Measurements from ENCODE around the gene JPT2.

The JPT2 gene

GRCh38 chr16:1639860-1640259 lies 38.2 kb upstream of the JPT2 start:
- no peak overlapping the region for H2AK5ac ChIP-seq (ENCODE audit: low read length)
- H4K5ac ChIP-seq (ENCODE audit: low read length): no peak overlapping the region
- no peaks in the 10 kb centered on the region for H3K79me2 ChIP-seq (ENCODE audit: control insufficient read depth, insufficient read depth, low read length)
- no peak overlapping the region for H2BK5ac ChIP-seq (ENCODE audit: low read length)
- H3K4me2 ChIP-seq (ENCODE audit: low read length): no peak overlapping the region
- no peaks in the 10 kb centered on the region for H3K4me1 ChIP-seq (ENCODE audit: control insufficient read depth, low read depth, low read length)
- no peak overlapping the region for H3K9ac ChIP-seq (ENCODE audit: low read length)
- H2BK15ac ChIP-seq (replicated peaks; ENCODE audit: low read depth): no peak overlapping the region
- H3K18ac ChIP-seq (ENCODE audit: low read length): no peak overlapping the region
- H3K56ac ChIP-seq (ENCODE audit: low read length): no peak overlapping the region
- no peak overlapping the region for H4K8ac ChIP-seq (ENCODE audit: low read depth, low read length)
- no peak overlapping the region for H3K4me3 ChIP-seq (ENCODE audit: low read length)
- DNase-seq: no peak
- H3K27me3 ChIP-seq (ENCODE audit: insufficient read depth, low read length, poor library complexity): no peaks in the 10 kb centered on the region
- peaks cover 7% of the 10 kb centered on the region for H3K36me3 ChIP-seq (ENCODE audit: control insufficient read depth, insufficient read depth, low read length)
- no peak overlapping the region for H3K27ac ChIP-seq (ENCODE audit: low read depth, low read length)
- H2BK120ac ChIP-seq (ENCODE audit: low read depth, low read length): no peak overlapping the region
- no peak overlapping the region for H3K4ac ChIP-seq (ENCODE audit: low read depth, low read length)
- H3K79me1 ChIP-seq (ENCODE audit: low read length): peaks cover 6% of the 10 kb centered on the region
- no peak overlapping the region for H3K23ac ChIP-seq (ENCODE audit: low read length)
- WGBS (ENCODE audit: extremely low coverage, insufficient coverage, low lambda C conversion rate): no CpG with 5 or more reads among the region's 11 CpGs

- no peak overlapping the region for H3K23ac ChIP-seq (ENCODE audit: low read length)
- no peak overlapping the region for H3K27ac ChIP-seq (ENCODE audit: low read depth, low read length)
- no peak overlapping the region for H3K9ac ChIP-seq (ENCODE audit: low read length)
- no peaks in the 10 kb centered on the region for H3K27me3 ChIP-seq (ENCODE audit: insufficient read depth, low read length, poor library complexity)
- no peak overlapping the region for H2BK15ac ChIP-seq (replicated peaks; ENCODE audit: low read depth)
- H2BK5ac ChIP-seq (ENCODE audit: low read length): no peak overlapping the region
- H2AK5ac ChIP-seq (ENCODE audit: low read length): no peak overlapping the region
- H4K5ac ChIP-seq (ENCODE audit: low read length): no peak overlapping the region
- H3K4me2 ChIP-seq (ENCODE audit: low read length): no peak overlapping the region
- H3K4ac ChIP-seq (ENCODE audit: low read depth, low read length): no peak overlapping the region
- DNase-seq: no peak
- H3K36me3 ChIP-seq (ENCODE audit: control insufficient read depth, insufficient read depth, low read length): peaks cover 7% of the 10 kb centered on the region
- H4K8ac ChIP-seq (ENCODE audit: low read depth, low read length): no peak overlapping the region
- no peaks in the 10 kb centered on the region for H3K4me1 ChIP-seq (ENCODE audit: control insufficient read depth, low read depth, low read length)
- H3K79me2 ChIP-seq (ENCODE audit: control insufficient read depth, insufficient read depth, low read length): no peaks in the 10 kb centered on the region
- no peak overlapping the region for H3K56ac ChIP-seq (ENCODE audit: low read length)
- no CpG with 5 or more reads among the region's 20 CpGs for WGBS (ENCODE audit: extremely low coverage, insufficient coverage, low lambda C conversion rate)
- no peak overlapping the region for H3K18ac ChIP-seq (ENCODE audit: low read length)
- H2BK120ac ChIP-seq (ENCODE audit: low read depth, low read length): no peak overlapping the region
- peaks cover 2% of the 10 kb centered on the region for H3K79me1 ChIP-seq (ENCODE audit: low read length)
- no peak overlapping the region for H3K4me3 ChIP-seq (ENCODE audit: low read length)
These were observed 37.7 kb upstream of the JPT2 start for GRCh38 chr16:1640261-1640941.

GRCh38 chr16:1641261-1641660 lies 36.8 kb upstream of the JPT2 start:
- peaks cover 7% of the 10 kb centered on the region for H3K36me3 ChIP-seq (ENCODE audit: control insufficient read depth, insufficient read depth, low read length)
- no peaks in the 10 kb centered on the region for H3K79me1 ChIP-seq (ENCODE audit: low read length)
- H3K79me2 ChIP-seq (ENCODE audit: control insufficient read depth, insufficient read depth, low read length): no peaks in the 10 kb centered on the region
- no peak overlapping the region for H3K56ac ChIP-seq (ENCODE audit: low read length)
- H4K8ac ChIP-seq (ENCODE audit: low read depth, low read length): no peak overlapping the region
- no peak overlapping the region for H4K5ac ChIP-seq (ENCODE audit: low read length)
- DNase-seq: no peak
- H2BK120ac ChIP-seq (ENCODE audit: low read depth, low read length): no peak overlapping the region
- H3K18ac ChIP-seq (ENCODE audit: low read length): no peak overlapping the region
- no CpG with 5 or more reads among the region's 12 CpGs for WGBS (ENCODE audit: extremely low coverage, insufficient coverage, low lambda C conversion rate)
- H3K4me1 ChIP-seq (ENCODE audit: control insufficient read depth, low read depth, low read length): no peaks in the 10 kb centered on the region
- H2AK5ac ChIP-seq (ENCODE audit: low read length): no peak overlapping the region
- no peak overlapping the region for H3K4me2 ChIP-seq (ENCODE audit: low read length)
- H3K9ac ChIP-seq (ENCODE audit: low read length): no peak overlapping the region
- H3K4me3 ChIP-seq (ENCODE audit: low read length): no peak overlapping the region
- H2BK15ac ChIP-seq (replicated peaks; ENCODE audit: low read depth): no peak overlapping the region
- H3K27me3 ChIP-seq (ENCODE audit: insufficient read depth, low read length, poor library complexity): no peaks in the 10 kb centered on the region
- H3K4ac ChIP-seq (ENCODE audit: low read depth, low read length): no peak overlapping the region
- H3K23ac ChIP-seq (ENCODE audit: low read length): no peak overlapping the region
- no peak overlapping the region for H3K27ac ChIP-seq (ENCODE audit: low read depth, low read length)
- no peak overlapping the region for H2BK5ac ChIP-seq (ENCODE audit: low read length)

GRCh38 chr16:1642148-1642547 lies 35.9 kb upstream of the JPT2 start:
- no peak overlapping the region for H3K4ac ChIP-seq (ENCODE audit: low read depth, low read length)
- no CpG with 5 or more reads among the region's 5 CpGs for WGBS (ENCODE audit: extremely low coverage, insufficient coverage, low lambda C conversion rate)
- H2BK120ac ChIP-seq (ENCODE audit: low read depth, low read length): no peak overlapping the region
- H4K5ac ChIP-seq (ENCODE audit: low read length): no peak overlapping the region
- H3K18ac ChIP-seq (ENCODE audit: low read length): no peak overlapping the region
- no peak overlapping the region for H4K8ac ChIP-seq (ENCODE audit: low read depth, low read length)
- no peak overlapping the region for H3K9ac ChIP-seq (ENCODE audit: low read length)
- H3K23ac ChIP-seq (ENCODE audit: low read length): no peak overlapping the region
- H3K4me1 ChIP-seq (ENCODE audit: control insufficient read depth, low read depth, low read length): no peaks in the 10 kb centered on the region
- H3K4me2 ChIP-seq (ENCODE audit: low read length): no peak overlapping the region
- H2AK5ac ChIP-seq (ENCODE audit: low read length): no peak overlapping the region
- no peaks in the 10 kb centered on the region for H3K27me3 ChIP-seq (ENCODE audit: insufficient read depth, low read length, poor library complexity)
- no peak overlapping the region for H3K56ac ChIP-seq (ENCODE audit: low read length)
- no peak overlapping the region for H3K27ac ChIP-seq (ENCODE audit: low read depth, low read length)
- H2BK5ac ChIP-seq (ENCODE audit: low read length): no peak overlapping the region
- no peak overlapping the region for H3K4me3 ChIP-seq (ENCODE audit: low read length)
- DNase-seq: no peak
- no peaks in the 10 kb centered on the region for H3K79me2 ChIP-seq (ENCODE audit: control insufficient read depth, insufficient read depth, low read length)
- no peaks in the 10 kb centered on the region for H3K79me1 ChIP-seq (ENCODE audit: low read length)
- H2BK15ac ChIP-seq (replicated peaks; ENCODE audit: low read depth): no peak overlapping the region
- H3K36me3 ChIP-seq (ENCODE audit: control insufficient read depth, insufficient read depth, low read length): peaks cover 7% of the 10 kb centered on the region

GRCh38 chr16:1642753-1643152 lies 35.3 kb upstream of the JPT2 start:
- no peak overlapping the region for H3K23ac ChIP-seq (ENCODE audit: low read length)
- H2BK5ac ChIP-seq (ENCODE audit: low read length): no peak overlapping the region
- no peak overlapping the region for H2BK120ac ChIP-seq (ENCODE audit: low read depth, low read length)
- H3K36me3 ChIP-seq (ENCODE audit: control insufficient read depth, insufficient read depth, low read length): peaks cover 7% of the 10 kb centered on the region
- H3K4me2 ChIP-seq (ENCODE audit: low read length): no peak overlapping the region
- H3K27ac ChIP-seq (ENCODE audit: low read depth, low read length): no peak overlapping the region
- no peaks in the 10 kb centered on the region for H3K4me1 ChIP-seq (ENCODE audit: control insufficient read depth, low read depth, low read length)
- H3K56ac ChIP-seq (ENCODE audit: low read length): no peak overlapping the region
- no peak overlapping the region for H3K18ac ChIP-seq (ENCODE audit: low read length)
- no peaks in the 10 kb centered on the region for H3K79me2 ChIP-seq (ENCODE audit: control insufficient read depth, insufficient read depth, low read length)
- no peak for DNase-seq
- H4K8ac ChIP-seq (ENCODE audit: low read depth, low read length): no peak overlapping the region
- H2AK5ac ChIP-seq (ENCODE audit: low read length): no peak overlapping the region
- no peak overlapping the region for H2BK15ac ChIP-seq (replicated peaks; ENCODE audit: low read depth)
- H3K79me1 ChIP-seq (ENCODE audit: low read length): no peaks in the 10 kb centered on the region
- H3K9ac ChIP-seq (ENCODE audit: low read length): no peak overlapping the region
- no peak overlapping the region for H3K4me3 ChIP-seq (ENCODE audit: low read length)
- no peak overlapping the region for H3K4ac ChIP-seq (ENCODE audit: low read depth, low read length)
- no peaks in the 10 kb centered on the region for H3K27me3 ChIP-seq (ENCODE audit: insufficient read depth, low read length, poor library complexity)
- no CpG with 5 or more reads among the region's 11 CpGs for WGBS (ENCODE audit: extremely low coverage, insufficient coverage, low lambda C conversion rate)
- no peak overlapping the region for H4K5ac ChIP-seq (ENCODE audit: low read length)

GRCh38 chr16:1643521-1643920 lies 34.6 kb upstream of the JPT2 start:
- no peak overlapping the region for H3K4me3 ChIP-seq (ENCODE audit: low read length)
- no peak overlapping the region for H3K56ac ChIP-seq (ENCODE audit: low read length)
- H2BK15ac ChIP-seq (replicated peaks; ENCODE audit: low read depth): no peak overlapping the region
- no peak overlapping the region for H2BK120ac ChIP-seq (ENCODE audit: low read depth, low read length)
- no CpG with 5 or more reads among the region's 12 CpGs for WGBS (ENCODE audit: extremely low coverage, insufficient coverage, low lambda C conversion rate)
- H3K27ac ChIP-seq (ENCODE audit: low read depth, low read length): no peak overlapping the region
- H3K4me1 ChIP-seq (ENCODE audit: control insufficient read depth, low read depth, low read length): no peaks in the 10 kb centered on the region
- H3K36me3 ChIP-seq (ENCODE audit: control insufficient read depth, insufficient read depth, low read length): peaks cover 7% of the 10 kb centered on the region
- no peak overlapping the region for H2AK5ac ChIP-seq (ENCODE audit: low read length)
- H4K5ac ChIP-seq (ENCODE audit: low read length): no peak overlapping the region
- DNase-seq: no peak
- no peaks in the 10 kb centered on the region for H3K79me1 ChIP-seq (ENCODE audit: low read length)
- no peaks in the 10 kb centered on the region for H3K79me2 ChIP-seq (ENCODE audit: control insufficient read depth, insufficient read depth, low read length)
- no peak overlapping the region for H2BK5ac ChIP-seq (ENCODE audit: low read length)
- H3K9ac ChIP-seq (ENCODE audit: low read length): no peak overlapping the region
- no peaks in the 10 kb centered on the region for H3K27me3 ChIP-seq (ENCODE audit: insufficient read depth, low read length, poor library complexity)
- no peak overlapping the region for H3K4me2 ChIP-seq (ENCODE audit: low read length)
- H3K4ac ChIP-seq (ENCODE audit: low read depth, low read length): no peak overlapping the region
- H3K18ac ChIP-seq (ENCODE audit: low read length): no peak overlapping the region
- no peak overlapping the region for H3K23ac ChIP-seq (ENCODE audit: low read length)
- no peak overlapping the region for H4K8ac ChIP-seq (ENCODE audit: low read depth, low read length)

All from mesendoderm (in vitro differentiated cells).